HG03060 (cell line): ENCODE measurements around the gene SOCS3.
"Not testable (repeated sequence)": the region's sequence is repeated elsewhere in the genome, so short reads cannot be mapped to it uniquely, and the experiment has no call there.

Source experiments
- ATAC-seq: cut with Tn5 transposase; IDR thresholded peaks from one replicate; pipeline ENCODE4 v1.9.1; 2021; ENCODE audit warnings: low read depth, moderate number of reproducible peaks; ENCODE audit not compliant: unreplicated experiment

SOCS3 gene

GRCh38 chr17:78335209-78335608 lies 24.7 kb downstream of the SOCS3 start:
- no peak for ATAC-seq

- no peak for ATAC-seq
Observed at GRCh38 chr17:78332991-78333390, 26.9 kb downstream of the SOCS3 start.

GRCh38 chr17:78331355-78331754 lies 28.5 kb downstream of the SOCS3 start:
- ATAC-seq, result not testable (repeated sequence)

- ATAC-seq, result no peak
Observed at GRCh38 chr17:78330570-78331224, 29.2 kb downstream of the SOCS3 start.

GRCh38 chr17:78329263-78330059 lies 30.4 kb downstream of the SOCS3 start:
- ATAC-seq, result no peak

- no peak for ATAC-seq
Observed at GRCh38 chr17:78327880-78328279, 32.0 kb downstream of the SOCS3 start.

GRCh38 chr17:78325076-78325687 lies 34.7 kb downstream of the SOCS3 start:
- no peak for ATAC-seq

GRCh38 chr17:78324391-78325075 lies 35.3 kb downstream of the SOCS3 start:
- ATAC-seq, result no peak

- ATAC-seq, result no peak
Observed at GRCh38 chr17:78323826-78324390, 36.0 kb downstream of the SOCS3 start.

GRCh38 chr17:78322858-78323455 lies 36.9 kb downstream of the SOCS3 start:
- no peak for ATAC-seq

GRCh38 chr17:78322327-78322857 lies 37.5 kb downstream of the SOCS3 start:
- ATAC-seq, result no peak

GRCh38 chr17:78318843-78319242 lies 41.0 kb downstream of the SOCS3 start:
- ATAC-seq, result no peak

GRCh38 chr17:78318407-78318806 lies 41.5 kb downstream of the SOCS3 start:
- ATAC-seq, result no peak

- ATAC-seq, result no peak
Observed at GRCh38 chr17:78317794-78318400, 42.0 kb downstream of the SOCS3 start.

GRCh38 chr17:78316867-78317789 lies 42.7 kb downstream of the SOCS3 start:
- no peak for ATAC-seq

- ATAC-seq, result no peak
Observed at GRCh38 chr17:78316115-78316866, 43.6 kb downstream of the SOCS3 start.

- no peak for ATAC-seq
Observed at GRCh38 chr17:78315355-78316114, 44.3 kb downstream of the SOCS3 start.
